Embryonic facial prominence (tissue), 1 donor: ENCODE measurements around the gene SIM2.

Experiments
- DNase-seq: peaks from one replicate; pipeline ENCODE4 v3.0.0-alpha.2; 2016; ENCODE audit errors: extremely low spot score

Gene SIM2

DNA sequence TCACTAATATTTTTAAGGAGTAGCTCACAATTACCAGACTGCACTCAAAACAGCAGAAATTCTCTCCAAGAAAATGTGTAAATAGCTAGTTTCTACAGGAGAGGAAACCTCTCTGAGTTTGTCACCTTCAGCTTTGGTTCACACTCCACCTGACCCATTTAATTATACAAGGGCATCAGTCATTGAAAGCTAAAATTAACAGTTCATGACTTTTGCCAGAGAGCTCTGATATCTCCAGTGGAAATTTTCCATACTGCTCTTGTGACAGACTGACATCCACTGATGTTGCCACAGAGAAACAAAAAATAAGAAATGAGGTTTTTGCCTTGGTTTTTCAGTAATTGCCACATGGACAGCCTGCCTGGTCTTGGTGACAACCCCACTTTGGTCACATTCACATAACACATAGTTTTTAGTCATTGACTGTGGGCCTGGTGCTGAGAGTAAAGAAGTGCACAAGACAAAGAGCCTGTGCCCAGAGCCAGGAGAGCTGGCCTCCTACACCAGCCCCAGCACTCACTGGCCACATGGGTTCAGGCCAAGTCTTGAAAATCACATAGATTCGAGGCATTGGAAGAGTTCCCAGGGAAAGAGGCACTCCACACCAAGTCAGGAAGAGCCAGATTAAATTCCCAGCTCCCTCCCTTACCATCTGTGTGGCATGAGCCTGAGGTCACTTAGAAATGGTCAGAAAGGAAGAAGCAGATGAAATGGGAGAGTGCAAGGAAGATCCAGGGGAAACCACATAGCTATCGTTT is 13.8 kb upstream of the SIM2 start:
- no peak for DNase-seq

DNA sequence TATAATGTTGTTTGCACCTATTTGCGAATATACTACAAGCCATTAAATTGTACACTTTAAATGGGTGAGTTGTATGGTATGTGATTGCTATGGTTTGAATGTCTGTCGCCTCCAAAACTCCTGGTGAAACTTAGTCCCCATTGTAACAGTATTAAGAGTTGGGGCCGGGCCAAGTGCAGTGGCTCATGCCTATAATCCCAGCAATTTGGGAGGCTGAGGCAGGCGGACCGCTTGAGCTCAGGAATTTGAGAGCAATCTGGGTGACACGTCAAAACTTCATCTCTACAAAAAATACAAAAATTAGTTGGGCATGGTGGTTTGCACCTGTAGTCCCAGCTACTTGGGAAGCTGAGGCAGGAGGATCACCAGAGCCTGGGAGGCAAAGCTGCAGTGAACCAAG is 12.0 kb upstream of the SIM2 start:
- DNase-seq = no peak

DNA sequence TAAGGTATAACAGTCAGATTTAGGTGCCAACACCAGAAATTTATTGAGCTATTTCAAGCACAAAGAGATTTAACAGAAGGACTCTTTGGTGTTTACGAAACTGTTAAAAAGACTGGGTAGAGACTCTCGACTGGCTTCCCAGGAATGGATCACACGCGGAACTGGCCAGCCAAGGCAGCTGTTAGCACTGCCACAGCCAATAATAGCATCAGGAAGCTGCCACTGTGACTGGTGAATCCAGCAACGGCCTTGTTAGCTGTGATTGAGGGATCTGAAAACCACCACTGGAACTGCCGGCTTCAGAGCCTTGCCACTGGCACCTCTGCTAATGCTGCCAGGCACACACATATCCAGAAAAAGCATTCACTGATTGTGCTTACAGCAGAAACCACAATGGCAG is 10.6 kb upstream of the SIM2 start:
- DNase-seq = no peak

DNA sequence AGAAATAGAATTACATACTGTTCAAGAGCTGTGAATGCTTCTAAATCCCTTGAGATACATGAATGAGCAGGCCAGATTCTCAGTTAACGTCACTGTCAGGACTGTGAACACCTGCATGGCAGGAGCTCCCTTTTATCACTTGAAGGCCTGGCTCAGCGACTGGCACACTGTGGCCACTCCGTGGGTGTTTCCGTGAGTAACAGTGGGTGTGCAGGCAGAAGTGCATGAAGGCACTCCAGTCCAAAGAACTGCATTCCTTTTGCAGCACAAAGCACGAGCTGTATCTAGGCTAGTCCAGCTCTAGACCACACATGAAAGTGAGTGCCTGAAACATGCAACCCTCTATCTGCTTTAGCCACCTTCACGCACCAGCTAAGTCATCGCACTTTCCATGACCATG is 9.6 kb upstream of the SIM2 start:
- DNase-seq = no peak

DNA sequence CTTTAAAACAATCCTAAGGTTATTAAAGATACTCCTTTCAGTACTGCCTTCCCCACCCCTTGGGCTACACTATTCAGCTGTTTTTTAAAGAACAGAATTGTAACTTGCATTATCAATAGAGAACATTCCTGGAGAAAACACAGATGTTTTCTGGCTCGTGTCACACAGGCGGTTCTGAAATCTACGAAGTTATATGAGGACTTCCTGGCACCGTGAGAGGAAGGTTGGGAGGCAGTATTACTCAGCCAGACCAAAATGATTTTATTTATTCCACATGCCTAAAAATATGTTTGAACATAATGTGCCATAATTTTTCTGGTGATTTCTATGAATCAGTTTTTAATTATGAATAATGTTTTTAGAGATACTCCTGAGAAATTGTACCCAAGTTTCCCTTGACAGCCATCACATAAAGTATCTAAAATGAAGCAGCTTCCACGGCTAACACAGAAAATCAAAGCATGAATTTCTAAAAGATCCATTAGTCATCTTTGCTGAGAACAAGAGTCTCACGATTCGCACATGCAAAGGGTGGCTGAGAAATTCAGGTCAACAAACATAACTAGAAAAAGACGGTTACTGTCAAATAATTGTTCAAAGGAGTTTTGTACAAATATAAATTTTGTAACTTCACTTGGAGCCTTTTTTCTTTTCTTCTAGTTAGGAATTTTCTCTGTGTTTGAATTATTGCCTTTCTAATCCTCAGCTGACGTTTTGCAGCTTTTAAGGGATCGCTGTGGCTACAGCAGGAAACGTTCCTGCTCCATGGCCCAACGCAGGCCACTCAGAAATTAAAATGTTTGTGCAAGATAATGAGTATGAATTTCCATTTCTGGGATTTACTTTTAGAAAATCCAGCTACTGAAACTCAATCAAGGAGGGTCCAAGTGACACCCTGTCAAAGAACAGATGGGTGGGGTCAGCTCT is 8.0 kb upstream of the SIM2 start:
- DNase-seq = no peak

DNA sequence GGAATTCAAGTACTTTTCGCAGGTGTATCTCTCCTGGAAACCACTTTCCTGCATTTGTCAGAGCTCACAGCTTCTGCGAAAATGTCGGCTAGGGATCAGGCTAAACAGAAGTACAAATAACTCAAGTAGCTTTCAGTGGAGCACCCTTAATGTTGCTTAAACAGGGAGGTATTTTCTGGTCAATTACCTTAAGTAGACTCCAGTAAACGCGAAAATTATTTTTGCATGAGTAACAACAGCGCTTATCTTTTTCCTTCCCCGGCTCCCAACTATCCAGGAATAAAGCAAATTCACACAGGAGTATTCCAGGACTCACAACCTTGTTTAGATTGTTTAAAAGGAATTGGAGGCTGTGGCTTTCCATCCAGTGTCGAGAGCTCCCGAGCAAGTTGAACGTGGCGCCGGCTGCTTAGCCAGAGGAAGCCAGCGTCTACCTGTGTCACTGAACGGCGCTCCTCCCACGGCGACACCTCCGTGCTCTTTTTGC is 7.3 kb upstream of the SIM2 start:
- no peak for DNase-seq

DNA sequence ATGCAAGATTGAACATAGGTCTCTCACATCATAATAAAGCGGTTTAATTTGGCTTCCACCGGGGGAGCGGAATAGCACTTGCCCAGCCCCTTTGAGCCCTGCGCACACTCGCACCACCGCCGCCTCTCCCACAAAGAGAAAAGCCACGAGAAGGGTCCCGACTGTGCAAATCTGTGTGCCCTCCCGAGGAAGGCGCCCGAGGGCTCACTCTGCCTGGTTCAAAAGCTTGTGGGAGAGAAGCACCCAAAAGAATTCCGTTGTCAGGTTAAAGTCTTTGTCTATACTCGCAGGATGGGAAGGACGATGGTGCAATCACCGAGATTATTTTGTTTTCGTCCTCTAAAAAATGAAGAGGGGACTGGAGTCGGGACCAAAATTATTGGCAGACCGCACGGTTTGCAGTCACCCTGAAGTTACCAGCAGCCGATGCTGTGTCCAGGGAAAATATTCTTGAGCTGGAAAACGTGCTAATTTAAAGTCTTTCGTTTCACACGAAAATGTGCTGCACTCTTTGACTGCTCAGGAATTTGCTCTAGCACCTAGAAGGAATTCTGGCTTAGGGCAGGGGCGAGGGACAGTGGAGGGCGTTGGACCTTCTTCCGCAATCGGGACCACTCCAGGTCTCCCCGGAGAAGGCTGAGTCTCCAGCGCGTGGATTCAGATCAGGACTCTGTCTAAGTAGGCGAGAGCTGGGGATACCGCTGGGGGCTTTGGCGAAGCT is 6.6 kb upstream of the SIM2 start:
- no peak for DNase-seq

DNA sequence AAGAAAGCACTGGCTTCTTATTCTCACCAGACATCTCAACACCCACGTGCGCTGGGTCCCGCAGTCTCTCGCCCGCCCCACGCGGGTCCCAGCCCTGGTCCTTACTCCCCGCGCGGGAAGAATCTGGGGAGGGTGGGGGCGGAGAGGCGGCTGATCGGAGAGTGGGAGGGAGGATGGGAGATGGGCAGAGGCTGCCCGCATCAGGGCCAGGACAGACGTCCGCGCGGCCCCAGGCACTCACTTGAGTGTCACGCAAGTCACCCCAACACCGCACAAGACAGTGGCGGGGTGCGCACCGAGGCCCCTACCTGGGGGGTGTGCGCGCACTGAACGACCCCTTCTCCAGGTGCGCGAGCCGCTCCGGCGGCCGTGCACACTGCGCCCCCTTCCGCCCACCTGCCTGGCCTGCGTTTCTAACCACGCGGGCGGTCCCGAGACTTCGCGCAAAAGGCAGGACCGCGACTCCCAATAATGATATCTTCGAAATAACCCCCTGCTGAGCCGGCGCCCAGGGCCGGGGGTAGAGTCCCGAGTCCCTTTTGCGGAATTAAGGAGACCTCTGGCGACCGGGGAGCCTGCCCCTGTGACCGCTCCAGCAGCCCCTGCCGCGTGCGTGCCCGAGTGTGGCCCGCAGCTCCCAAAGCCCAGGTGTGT is 6.0 kb upstream of the SIM2 start:
- DNase-seq = no peak

DNA sequence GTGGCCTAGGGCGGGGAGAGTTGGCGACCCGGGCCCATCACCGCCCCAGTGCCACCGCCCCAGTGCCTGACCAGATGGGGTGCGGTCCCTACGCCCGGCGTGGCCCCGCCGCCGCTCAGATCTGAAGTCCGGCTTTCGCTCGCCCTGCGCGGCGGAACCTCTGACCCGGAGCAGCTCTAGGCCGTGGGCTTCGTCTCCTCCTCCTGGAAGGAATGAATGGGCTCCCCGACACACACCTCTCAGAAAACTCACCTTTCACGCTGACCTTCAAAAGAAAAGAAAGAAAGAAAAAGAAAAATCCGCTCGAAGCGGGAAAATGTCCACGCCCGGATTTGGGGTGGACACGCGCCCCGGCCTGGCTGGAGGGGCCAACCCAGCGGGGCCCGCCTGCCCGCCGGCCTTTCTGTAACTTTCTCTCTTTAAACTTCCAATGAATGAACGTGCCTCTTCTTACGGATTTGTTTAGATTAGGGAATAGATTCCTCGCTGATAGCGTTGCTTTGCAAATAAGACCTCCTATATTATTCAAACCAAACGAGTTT is 5.4 kb upstream of the SIM2 start:
- no peak for DNase-seq

DNA sequence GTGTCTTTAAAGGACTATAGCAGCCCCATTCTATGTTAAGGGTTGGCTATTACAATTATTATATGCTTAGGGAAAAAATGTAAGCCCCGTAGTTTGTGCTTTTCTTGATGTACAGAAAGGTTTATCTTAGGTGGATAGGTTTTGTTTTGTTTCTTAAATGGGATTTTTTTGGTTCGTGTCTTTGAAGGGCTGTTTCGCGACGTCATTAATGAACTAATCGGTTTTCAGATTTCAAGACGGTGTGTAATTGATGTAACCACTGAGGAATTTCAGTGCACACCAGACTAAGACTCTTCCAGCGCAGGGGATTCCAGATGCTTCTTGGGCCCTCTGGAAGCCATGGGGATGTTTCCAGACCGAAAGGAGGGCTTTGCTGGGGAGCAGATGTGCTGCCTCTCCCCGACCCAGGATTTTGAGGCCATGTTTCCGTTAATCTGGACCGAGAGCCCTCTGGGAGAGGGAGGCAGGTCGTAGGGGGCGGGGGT is 4.8 kb upstream of the SIM2 start:
- no peak for DNase-seq

DNA sequence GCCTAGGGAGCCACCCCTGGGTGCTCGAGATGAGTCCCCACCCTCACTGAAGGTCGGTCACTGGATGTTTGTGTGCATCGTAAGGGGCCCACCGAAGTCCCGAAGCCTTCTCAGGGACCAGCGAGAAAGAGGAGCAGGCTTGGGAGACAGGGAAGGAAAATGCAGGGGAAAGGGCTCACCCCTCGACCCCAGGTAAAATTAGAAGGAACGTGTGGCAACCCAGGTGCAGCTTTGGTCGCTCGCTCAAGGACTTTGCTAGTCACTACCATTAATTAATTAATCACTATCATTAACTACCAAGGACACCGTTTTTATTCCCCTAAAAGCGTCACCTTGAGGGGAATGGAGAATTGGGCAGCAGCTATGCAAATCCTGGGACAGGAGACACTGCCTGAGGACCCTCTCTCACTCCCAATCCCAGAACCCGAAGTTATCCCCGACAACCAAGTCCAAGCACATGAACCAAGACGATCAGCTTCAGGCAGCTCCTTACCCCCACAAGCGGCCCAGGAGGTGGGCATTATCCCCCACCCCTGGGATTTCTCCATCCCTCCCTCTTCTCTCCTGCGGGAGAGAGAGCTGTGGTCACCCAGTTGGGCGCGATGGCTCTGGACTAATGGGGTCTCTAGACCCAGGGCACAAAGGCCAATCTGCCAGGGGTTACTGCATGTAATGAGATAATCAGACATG is 4.2 kb upstream of the SIM2 start:
- DNase-seq = no peak

DNA sequence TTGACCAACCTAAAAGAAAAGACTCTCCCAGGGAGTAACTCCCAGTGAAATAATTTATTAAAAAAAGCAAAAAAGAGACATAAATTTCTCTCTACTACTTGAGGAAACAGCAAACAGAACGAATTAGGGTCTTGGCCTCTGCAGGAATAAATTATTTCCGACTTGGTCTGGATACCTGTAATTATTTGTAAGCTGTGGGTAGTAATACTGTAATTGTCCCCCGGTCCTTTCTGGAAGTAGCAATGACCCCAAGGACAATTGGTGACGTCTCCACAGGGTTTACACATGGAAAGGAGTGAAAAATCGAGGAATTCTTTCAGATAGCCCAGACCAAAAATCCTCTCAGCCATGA is 3.7 kb upstream of the SIM2 start:
- no peak for DNase-seq

DNA sequence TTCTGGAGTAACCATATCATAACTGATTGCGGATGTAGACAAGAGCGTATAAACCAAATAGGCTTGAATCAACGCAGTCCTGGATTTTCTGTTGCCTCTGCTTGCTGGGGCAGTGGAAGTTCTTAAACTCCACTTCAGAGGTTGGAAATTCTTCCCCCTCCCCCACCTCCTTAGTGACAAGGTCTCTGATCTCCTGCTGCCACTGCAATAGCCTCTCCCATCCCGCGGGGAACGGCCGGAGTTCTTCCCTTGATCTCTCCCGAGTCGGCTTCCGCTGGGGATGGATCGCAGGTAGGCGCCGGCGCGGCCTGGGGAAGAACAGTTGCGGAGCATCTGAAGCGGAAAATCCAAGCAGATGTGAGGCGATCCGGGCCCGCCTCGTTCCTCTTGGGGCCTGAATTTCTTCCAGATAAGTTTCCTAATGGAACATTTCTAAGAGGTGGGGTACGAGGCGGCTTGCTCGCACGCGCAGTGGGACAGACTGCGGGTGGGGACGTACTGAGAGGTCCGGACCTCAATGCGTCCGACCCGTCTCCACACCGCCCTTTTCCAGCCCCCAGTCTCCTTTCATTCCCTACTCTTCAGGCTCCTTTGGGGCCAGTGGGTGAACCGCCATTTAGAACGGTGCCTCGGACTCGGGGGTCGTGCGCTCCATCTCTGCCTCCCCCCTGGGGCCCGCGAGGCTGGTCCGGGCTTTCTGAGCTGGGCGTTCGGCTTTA is 3.1 kb upstream of the SIM2 start:
- DNase-seq = no peak

DNA sequence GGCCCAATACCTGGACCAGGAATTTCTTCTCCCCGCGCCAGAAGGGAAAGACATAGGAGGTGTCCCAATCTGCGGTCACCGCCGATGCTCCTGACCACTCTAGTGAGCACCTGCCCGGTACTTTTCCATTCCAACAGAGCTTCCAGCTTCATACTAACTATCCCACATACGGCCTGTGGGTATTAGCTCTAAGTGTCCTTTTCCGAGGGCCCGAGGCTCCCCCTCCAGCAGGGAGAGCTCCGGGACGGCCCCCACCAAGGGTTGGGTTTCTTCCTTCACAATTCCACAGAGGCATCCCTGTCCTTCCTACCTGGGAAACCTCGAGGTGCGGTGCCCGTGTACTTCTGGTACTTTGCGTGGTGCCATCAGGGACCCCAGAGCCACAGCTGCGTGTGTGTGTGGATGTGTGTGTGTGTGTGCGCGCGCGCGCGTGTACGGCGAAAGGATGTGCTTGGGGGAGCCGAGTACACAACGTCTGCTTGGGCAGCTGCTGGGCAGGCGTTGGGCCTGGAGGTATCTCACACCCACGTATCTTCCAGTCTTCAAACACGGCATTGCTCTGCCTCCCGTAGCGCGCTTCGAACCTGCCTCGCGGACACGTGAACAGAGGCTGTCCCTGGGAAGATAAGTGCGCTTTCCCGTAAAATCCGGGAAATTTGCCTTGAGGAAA is 2.4 kb upstream of the SIM2 start:
- no peak for DNase-seq

DNA sequence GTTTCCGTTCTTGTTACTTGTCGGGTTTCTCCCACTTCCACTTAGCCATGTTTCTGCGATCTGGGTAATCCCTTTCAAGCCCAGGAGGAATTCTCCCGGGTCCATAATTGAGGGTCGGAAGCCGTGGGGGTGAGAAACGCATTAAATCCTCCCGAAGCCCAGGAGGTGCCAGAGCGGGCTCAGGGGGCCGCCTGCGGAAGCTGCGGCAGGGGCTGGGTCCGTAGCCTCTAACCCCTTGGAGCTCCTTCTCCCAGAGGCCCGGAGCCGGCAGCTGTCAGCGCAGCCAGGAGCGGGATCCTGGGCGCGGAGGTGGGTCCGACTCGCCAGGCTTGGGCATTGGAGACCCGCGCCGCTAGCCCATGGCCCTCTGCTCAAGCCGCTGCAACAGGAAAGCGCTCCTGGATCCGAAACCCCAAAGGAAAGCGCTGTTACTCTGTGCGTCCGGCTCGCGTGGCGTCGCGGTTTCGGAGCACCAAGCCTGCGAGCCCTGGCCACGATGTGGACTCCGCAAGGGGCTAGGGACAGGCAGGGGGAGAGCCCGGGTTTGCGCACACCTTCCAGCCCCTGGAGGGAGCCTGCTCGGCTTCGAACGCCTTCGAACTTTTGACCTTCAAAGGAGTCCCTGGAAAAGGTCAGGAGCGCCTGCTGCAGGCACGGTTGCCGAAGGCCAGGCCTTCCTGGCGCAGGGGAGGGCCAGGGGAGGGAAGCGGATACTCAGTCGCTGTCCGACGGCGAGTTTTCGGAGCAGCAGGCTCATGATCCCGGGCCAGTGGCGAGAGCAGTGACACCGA is 1.7 kb upstream of the SIM2 start:
- no peak for DNase-seq

DNA sequence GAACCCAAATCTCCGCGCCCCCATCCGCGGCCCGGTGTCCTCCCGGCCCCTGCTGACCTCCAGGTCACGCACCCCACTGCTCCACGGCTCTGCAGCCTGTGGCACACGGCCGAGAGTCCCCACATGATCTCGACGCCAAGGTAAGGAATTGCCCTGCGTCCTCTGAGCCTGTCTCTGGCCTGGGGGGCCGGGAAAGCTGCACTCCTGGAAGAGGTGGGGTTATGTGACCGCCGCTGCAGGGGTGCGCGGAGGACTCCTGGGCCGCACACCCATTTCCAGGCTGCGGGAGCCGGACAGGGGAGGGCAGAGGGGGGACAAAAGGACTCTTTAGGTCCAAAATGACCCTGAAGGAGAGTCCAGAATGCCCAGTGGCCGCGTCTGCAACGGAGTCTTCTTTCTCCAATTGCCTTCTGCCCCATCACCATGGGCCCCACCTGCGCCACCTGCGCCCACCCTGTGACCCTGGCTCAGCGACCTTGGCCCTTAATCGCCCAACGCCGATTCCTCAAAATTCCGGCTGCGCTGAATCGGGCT is 997 bp upstream of the SIM2 start:
- DNase-seq = no peak

DNA sequence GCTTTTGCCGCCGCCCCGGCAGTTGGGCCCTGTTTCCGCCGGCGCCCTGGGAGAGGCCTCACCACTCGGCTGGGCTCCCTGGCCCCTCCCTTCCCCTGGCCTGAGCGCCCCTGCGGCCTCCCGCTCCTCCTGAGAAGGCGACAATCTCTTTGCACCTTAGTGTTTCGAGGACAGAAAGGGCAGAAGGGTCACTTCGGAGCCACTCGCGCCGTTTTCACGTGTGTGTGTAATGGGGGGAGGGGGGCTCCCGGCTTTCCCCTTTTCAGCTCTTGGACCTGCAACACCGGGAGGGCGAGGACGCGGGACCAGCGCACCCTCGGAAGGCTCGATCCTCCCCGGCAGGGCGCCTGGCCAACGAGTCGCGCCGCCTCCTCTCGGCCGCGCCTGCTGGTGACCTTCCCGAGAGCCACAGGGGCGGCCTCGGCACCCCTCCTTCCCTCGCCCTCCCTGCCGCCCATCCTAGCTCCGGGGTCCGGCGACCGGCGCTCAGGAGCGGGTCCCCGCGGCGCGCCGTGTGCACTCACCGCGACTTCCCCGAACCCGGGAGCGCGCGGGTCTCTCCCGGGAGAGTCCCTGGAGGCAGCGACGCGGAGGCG is 432 bp upstream of the SIM2 start:
- no peak for DNase-seq
